HepG2 (cell line): ENCODE results near the gene THUMPD2. TPM values are rescaled to one million over a fixed set of nuclear protein-coding genes. Genes with fewer than 3 reads are reported as not detected.
"Not testable (repeated sequence)": the region's sequence is repeated elsewhere in the genome, so short reads cannot be mapped to it uniquely, and the experiment has no call there.

Source experiments
- ATAC-seq: fragments of 200-7000 bp; cut with Tn5 transposase; 3 replicates; pipeline ENCODE4 v1.9.1; 2020; ENCODE audit warnings: mild to moderate bottlenecking, moderate library complexity
- BruUV-seq: library from RNA; stranded (reverse); fragments of 400-500 nt; replicated peaks from 2 replicates; lab custom pipeline; 2021; lab: Mats Ljungman, UMichigan
- CTCF ChIA-PET: fragments of 300-600 bp; formaldehyde crosslinking; extraction: SDS; loops from one replicate; lab custom pipeline; 2021; ENCODE audit warnings: low total read pairs, inconsistent platforms, low intra/inter-chr PET ratio; lab: Yijun Ruan, JAX
- POLR2A ChIA-PET: fragments of 350-600 bp; sonication (Branson Sonifier 250); formaldehyde crosslinking; loops from one replicate; lab custom pipeline; 2020; ENCODE audit warnings: antibody characterized with exemption, inconsistent platforms; lab: Yijun Ruan, JAX
- DNase-seq: peaks from one replicate; pipeline ENCODE4 v3.0.0-alpha.2; 2015; ENCODE audit warnings: low spot score
- FAIRE-seq: peaks from 3 replicates; lab custom pipeline; 2011; peaks lifted over from hg19 to GRCh38; lab: Jason Lieb, UNC
- H2AFZ ChIP-seq: one replicate; pipeline ENCODE4 v1.6.1; 2011; ENCODE audit warnings: low read length, inconsistent platforms
- H3K27ac ChIP-seq: fragments of 300-600 bp; 3 replicates; pipeline ENCODE4 v1.8.0; 2011; ENCODE audit warnings: mixed run types, mild to moderate bottlenecking, mixed read lengths, low read length, inconsistent platforms; ENCODE audit not compliant: insufficient read depth; ENCODE audit errors: extremely low read length
- H3K27me3 ChIP-seq, 2 experiments: fragments of 200-600 bp in 1 of 2; 2 replicates in 1 of 2; 3 replicates in 1 of 2; pipeline versions ENCODE4 v1.6.0 to v1.8.0; 2011; ENCODE audit warnings: low read length in 2 of 2, mild to moderate bottlenecking in 2 of 2, moderate library complexity in 2 of 2, inconsistent platforms in 1 of 2; ENCODE audit not compliant: insufficient read depth in 2 of 2, control insufficient read depth in 1 of 2
- H3K36me3 ChIP-seq, 2 experiments: fragments of 200-600 bp in 1 of 2; replicated peaks in 1 of 2; 2 replicates in 1 of 2; 3 replicates in 1 of 2; pipeline versions ENCODE4 v1.5.1 to v1.8.0; 2011; ENCODE audit warnings: low read length in 2 of 2, inconsistent platforms in 1 of 2; ENCODE audit not compliant: insufficient read depth in 2 of 2, control insufficient read depth in 1 of 2
- H3K4me1 ChIP-seq: 2 replicates; pipeline ENCODE4 v1.5.1; 2012; ENCODE audit warnings: low read length, inconsistent platforms; ENCODE audit not compliant: insufficient read depth
- H3K4me2 ChIP-seq: 2 replicates; pipeline ENCODE4 v1.6.0; 2011; ENCODE audit warnings: low read depth, low read length, inconsistent platforms
- H3K4me3 ChIP-seq, 3 experiments: fragments of 200-600 bp in 1 of 3; sonication (generic), shearing (Covaris generic) in 1 of 3; replicated peaks in 1 of 3; 2 replicates each; pipeline ENCODE4 v1.5.1; 2011 to 2016; ENCODE audit warnings: low read length in 3 of 3, inconsistent platforms in 2 of 3, low read depth in 2 of 3, mild to moderate bottlenecking in 2 of 3, control low read depth in 1 of 3, mixed read lengths in 1 of 3; ENCODE audit not compliant: insufficient read depth in 1 of 3
- H3K79me2 ChIP-seq: one replicate; pipeline ENCODE4 v1.6.1; 2011; ENCODE audit warnings: low read length, inconsistent platforms; ENCODE audit not compliant: insufficient read depth
- H3K9ac ChIP-seq: 2 replicates; pipeline ENCODE4 v1.6.0; 2011; ENCODE audit warnings: mild to moderate bottlenecking, low read depth, low read length, inconsistent platforms; ENCODE audit not compliant: insufficient read depth
- H3K9me3 ChIP-seq: 2 replicates; pipeline ENCODE4 v1.5.1; 2012; ENCODE audit warnings: mild to moderate bottlenecking, low read length
- H4K20me1 ChIP-seq: 2 replicates; pipeline ENCODE4 v1.6.0; 2011; ENCODE audit warnings: inconsistent platforms, mild to moderate bottlenecking, low read length, moderate library complexity; ENCODE audit not compliant: insufficient read depth
- ARNTL ChIP-seq: sonication (generic); formaldehyde crosslinking; IDR thresholded peaks from 2 replicates; pipeline ENCODE4 v1.4.0; 2020; ENCODE audit warnings: mild to moderate bottlenecking, missing genetic modification reagents
- CENPT ChIP-seq: sonication (generic); formaldehyde crosslinking; IDR thresholded peaks from 2 replicates; pipeline ENCODE4 v1.8.0; 2022; ENCODE audit warnings: low read depth, mild to moderate bottlenecking, moderate library complexity, missing genetic modification reagents
- LCORL ChIP-seq, 2 experiments: fragments of 450-650 bp in 1 of 2; sonication (generic) in 1 of 2; formaldehyde crosslinking in 1 of 2; IDR thresholded peaks; 2 replicates each; pipeline versions ENCODE4 v1.5.0 to v1.6.1; 2017 to 2020; ENCODE audit warnings: antibody characterized with exemption in 1 of 2, missing genetic modification reagents in 1 of 2
- NCOR1 ChIP-seq: fragments of 200-600 bp; sonication (generic); IDR thresholded peaks from 2 replicates; pipeline ENCODE4 v1.7.0; 2017; ENCODE audit warnings: antibody characterized with exemption, low read length, borderline replicate concordance
- SETDB1 ChIP-seq: sonication (generic); formaldehyde crosslinking; IDR thresholded peaks from 2 replicates; pipeline ENCODE4 v1.5.1; 2020; ENCODE audit warnings: missing genetic modification reagents, mild to moderate bottlenecking, borderline replicate concordance
- ZNF280D ChIP-seq: sonication (generic); formaldehyde crosslinking; IDR thresholded peaks from 2 replicates; pipeline ENCODE4 v1.5.1; 2020; ENCODE audit warnings: mild to moderate bottlenecking, missing genetic modification reagents
- WGBS: methylation state at CpG from one replicate; pipeline ENCODE4 v1.1.6; 2017; ENCODE audit warnings: low lambda C conversion rate; 5-methylcytosine and 5-hydroxymethylcytosine counted together
- in situ Hi-C: cut with HindIII; loops from 2 replicates; pipeline ENCODE4 v1.10.0; 2017; ENCODE audit warnings: low pct_unique_long_range_greater_than_20kb; ENCODE audit not compliant: extremely low pct_ligation_motif_present
- intact Hi-C: fragments of 100-400 bp; cut with micrococcal nuclease; formaldehyde crosslinking; loops from one replicate; pipeline ENCODE4 v1.10.0; 2022; ENCODE audit not compliant: unreplicated experiment
- polyA plus RNA-seq, 8 experiments: library from polyadenylated mRNA; depleted of rRNA in 3 of 8; stranded (reverse) in 7 of 8; unstranded in 1 of 8; fragments of >200 nt; fragmentation: Illumina TruSeq in 4 of 8; extraction: Trizol in 4 of 8; gene quantifications; 2 replicates each; pipeline versions ENCODE4 v1.2.1 to v1.2.3, GENCODE V29; 2011 to 2016; ENCODE audit warnings: low read depth in 4 of 8, missing spikeins in 1 of 8, mixed read lengths in 1 of 8; ENCODE audit not compliant: insufficient read depth in 1 of 8
- total RNA-seq, 5 experiments: library from RNA; depleted of rRNA; stranded (reverse); fragments of >200 nt; fragmentation: Illumina TruSeq; extraction: Trizol; gene quantifications; 2 replicates each; pipeline ENCODE4 v1.2.3, GENCODE V29; 2016; ENCODE audit warnings: low read depth in 1 of 5
- TF ChIP-seq, protein P1 (sequence below): sonication (generic); formaldehyde crosslinking; IDR thresholded peaks from 2 replicates; pipeline ENCODE4 v1.4.0; 2020; ENCODE audit warnings: mild to moderate bottlenecking, missing genetic modification reagents, borderline replicate concordance

Gene THUMPD2
- total and polyA plus RNA-seq, 2 of the 13 experiments (the other 11 are each of a cell fraction or from before 2014, with no cell fraction given), result 11.8 to 15.6 TPM

GRCh38 chr2:39796134-39796533 lies 17.1 kb upstream of the THUMPD2 start (continued):
- TF ChIP-seq NCOR1 (no peak), CENPT (CRISPR knock-in tag) (no peak), LCORL (IDR thresholded peaks at IDR 0.05) (no peak), LCORL (CRISPR knock-in tag; IDR thresholded peaks at IDR 0.05) (no peak), ARNTL (CRISPR knock-in tag) (no peak)
- TF ChIP-seq, protein P1, sequence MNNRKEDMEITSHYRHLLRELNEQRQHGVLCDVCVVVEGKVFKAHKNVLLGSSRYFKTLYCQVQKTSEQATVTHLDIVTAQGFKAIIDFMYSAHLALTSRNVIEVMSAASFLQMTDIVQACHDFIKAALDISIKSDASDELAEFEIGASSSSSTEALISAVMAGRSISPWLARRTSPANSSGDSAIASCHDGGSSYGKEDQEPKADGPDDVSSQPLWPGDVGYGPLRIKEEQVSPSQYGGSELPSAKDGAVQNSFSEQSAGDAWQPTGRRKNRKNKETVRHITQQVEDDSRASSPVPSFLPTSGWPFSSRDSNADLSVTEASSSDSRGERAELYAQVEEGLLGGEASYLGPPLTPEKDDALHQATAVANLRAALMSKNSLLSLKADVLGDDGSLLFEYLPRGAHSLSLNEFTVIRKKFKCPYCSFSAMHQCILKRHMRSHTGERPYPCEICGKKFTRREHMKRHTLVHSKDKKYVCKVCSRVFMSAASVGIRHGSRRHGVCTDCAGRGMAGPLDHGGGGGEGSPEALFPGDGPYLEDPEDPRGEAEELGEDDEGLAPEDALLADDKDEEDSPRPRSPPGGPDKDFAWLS (CRISPR knock-in tag), result no peak

DNA sequence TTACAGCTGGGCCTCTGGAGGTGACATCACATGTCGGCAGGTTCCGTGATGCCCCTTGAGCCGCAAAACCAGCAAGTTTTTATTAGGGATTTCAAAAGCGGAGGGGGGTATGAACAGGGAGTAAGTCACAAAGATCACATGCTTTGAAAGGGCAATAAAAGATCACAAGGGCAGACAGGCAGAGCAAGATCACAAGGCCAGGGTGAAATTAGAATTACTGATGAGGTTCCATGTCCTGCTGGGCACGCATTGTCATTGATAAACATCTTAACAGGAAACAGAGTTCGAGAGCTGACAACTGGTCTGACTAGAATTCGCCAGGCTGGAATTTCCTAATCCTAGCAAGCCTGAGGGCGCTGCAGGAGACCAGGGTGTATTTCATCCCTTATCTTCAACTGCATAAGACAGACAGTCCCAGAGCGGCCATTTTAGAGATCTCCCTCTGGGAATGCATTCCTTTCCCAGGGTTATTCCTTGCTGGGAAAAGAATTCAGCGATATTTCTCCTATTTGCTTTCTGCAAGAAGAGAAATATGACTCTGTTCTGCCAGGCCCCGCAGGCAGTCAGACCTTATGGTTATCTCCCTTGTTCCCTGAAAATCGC lies 11.3 kb upstream of the THUMPD2 start:
- TF ChIP-seq ZNF280D (CRISPR knock-in tag), result peak; percentile 81; the same call in 1 of the 2 replicates
- peak; percentile 88; the same call in 1 of the 2 replicates for TF ChIP-seq SETDB1 (CRISPR knock-in tag)
- BruUV-seq, DNase-seq, H3K27ac ChIP-seq, H3K79me2 ChIP-seq, in situ Hi-C loops, H3K36me3 ChIP-seq, H3K4me1 ChIP-seq, H4K20me1 ChIP-seq, FAIRE-seq, H3K4me2 ChIP-seq, H3K9ac ChIP-seq, H3K4me3 ChIP-seq, CTCF ChIA-PET, intact Hi-C loops, ATAC-seq, POLR2A ChIA-PET, H3K27me3 ChIP-seq, H2AFZ ChIP-seq: not testable (repeated sequence)
- WGBS, result 31% methylated on average over 12 of the region's 12 CpGs
- H3K9me3 ChIP-seq, result peaks cover 12% of the 10 kb centered on the region; the same call in 1 of the 2 replicates
